ENCODE measurements around the gene ADD1. TPM values are rescaled to one million over a fixed set of nuclear protein-coding genes. Genes with fewer than 3 reads are reported as not detected.

ADD1 gene
- total and polyA plus RNA-seq, 4 donors, result 62.2 to 142 (median 83.4) TPM

GRCh38 chr4:2866160-2866861, 22.7 kb downstream of the ADD1 start (continued):
- TF ChIP-seq ZBTB33 (IDR thresholded peaks at IDR 0.05) (no peak), MAX (IDR thresholded peaks at IDR 0.05) (no peak), NR2F2 (IDR thresholded peaks at IDR 0.05) (peak; percentile 9), SP1 (IDR thresholded peaks at IDR 0.05) (peak; percentile 51), RXRA (IDR thresholded peaks at IDR 0.05) (peak; percentile 85 to 92), FOXA1 (IDR thresholded peaks at IDR 0.05) (no peak), TAF1 (conservative IDR thresholded peaks at IDR 0.05) (no peak), JUND (IDR thresholded peaks at IDR 0.05) (no peak)
- TF ChIP-seq, protein P1, sequence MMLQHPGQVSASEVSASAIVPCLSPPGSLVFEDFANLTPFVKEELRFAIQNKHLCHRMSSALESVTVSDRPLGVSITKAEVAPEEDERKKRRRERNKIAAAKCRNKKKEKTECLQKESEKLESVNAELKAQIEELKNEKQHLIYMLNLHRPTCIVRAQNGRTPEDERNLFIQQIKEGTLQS (IDR thresholded peaks at IDR 0.05), result no peak

DNA sequence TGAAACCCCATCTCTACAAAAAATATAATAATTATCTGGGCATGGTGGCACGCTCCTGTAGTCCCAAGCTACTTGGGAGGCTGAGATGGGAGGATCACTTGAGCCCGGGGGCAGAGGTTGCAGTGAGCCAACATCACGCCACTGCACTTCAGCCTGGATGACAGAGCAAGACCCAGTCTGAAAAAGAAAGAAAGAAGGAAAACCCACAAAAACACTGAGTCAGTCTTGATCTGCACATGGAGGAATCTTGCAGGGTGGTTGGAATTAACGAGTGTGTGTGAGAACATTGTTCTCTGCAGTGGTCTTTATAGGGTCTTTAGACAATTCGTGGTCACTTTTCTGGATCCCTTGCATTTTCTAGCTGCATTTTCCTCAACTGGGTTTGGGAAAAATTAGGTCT, 23.2 kb downstream of the ADD1 start:
- H3K27ac ChIP-seq (ENCODE audit: low read depth in 1 of 2, low read length in 2 of 2), result peak overlapping the region; percentile 44 to 75
- no peaks in the 10 kb centered on the region for H3K27me3 ChIP-seq (ENCODE audit: control insufficient read depth in 4 of 4, insufficient read depth in 4 of 4, low read length in 3 of 4)
- no peak overlapping the region for H3K9ac ChIP-seq (ENCODE audit: low read depth in 1 of 2, low read length in 2 of 2)
- TF ChIP-seq MAX (IDR thresholded peaks at IDR 0.05) (no peak), GABPA (IDR thresholded peaks at IDR 0.05 in 1 of 2, conservative IDR thresholded peaks at IDR 0.05 in 1 of 2) (no peak)
- no peaks in the 10 kb centered on the region for H3K36me3 ChIP-seq (ENCODE audit: control insufficient read depth in 4 of 4, insufficient read depth in 3 of 4, low read depth in 1 of 4, low read length in 3 of 4)
- 86% methylated on average over 5 of the region's 5 CpGs for WGBS
- H3K9me3 ChIP-seq (ENCODE audit: control insufficient read depth in 4 of 4, low read length in 3 of 4), result no peaks in the 10 kb centered on the region
- no peak for DNase-seq (ENCODE audit: low spot score)
- H3K4me1 ChIP-seq (ENCODE audit: control insufficient read depth in 4 of 4, insufficient read depth in 4 of 4, low read length in 3 of 4), result peaks cover 16 to 72% (median 54%) of the 10 kb centered on the region in 4 donors
- H3K4me3 ChIP-seq (ENCODE audit: low read depth in 1 of 3, low read length in 3 of 3), result no peak overlapping the region

GRCh38 chr4:2867758-2868491, 24.3 kb downstream of the ADD1 start:
- no peaks in the 10 kb centered on the region for H3K27me3 ChIP-seq (ENCODE audit: control insufficient read depth in 4 of 4, insufficient read depth in 4 of 4, low read length in 3 of 4)
- DNase-seq (ENCODE audit: low spot score), result no peak
- WGBS, result 35% methylated on average over 10 of the region's 10 CpGs
- H3K27ac ChIP-seq (ENCODE audit: low read depth in 1 of 2, low read length in 2 of 2), result peak overlapping the region; percentile 71 to 80
- peak overlapping the region in 1 of 2 donors; percentile 20 for H3K9ac ChIP-seq (ENCODE audit: low read depth in 1 of 2, low read length in 2 of 2)
- H3K4me1 ChIP-seq (ENCODE audit: control insufficient read depth in 4 of 4, insufficient read depth in 4 of 4, low read length in 3 of 4), result peaks cover 16 to 68% (median 52%) of the 10 kb centered on the region in 4 donors
- TF ChIP-seq ZBTB33 (IDR thresholded peaks at IDR 0.05) (no peak), TAF1 (conservative IDR thresholded peaks at IDR 0.05) (peak; percentile 17), REST (IDR thresholded peaks at IDR 0.05) (peak; percentile 60), FOXA2 (IDR thresholded peaks at IDR 0.05) (no peak), RXRA (IDR thresholded peaks at IDR 0.05) (no peak), MAX (IDR thresholded peaks at IDR 0.05) (no peak), RAD21 (IDR thresholded peaks at IDR 0.05) (no peak), FOXA1 (IDR thresholded peaks at IDR 0.05) (no peak), JUND (IDR thresholded peaks at IDR 0.05) (no peak), YY1 (IDR thresholded peaks at IDR 0.05) (peak; percentile 8), NR2F2 (IDR thresholded peaks at IDR 0.05) (no peak), GABPA (IDR thresholded peaks at IDR 0.05 in 1 of 2, conservative IDR thresholded peaks at IDR 0.05 in 1 of 2) (no peak)
- no peaks in the 10 kb centered on the region for H3K36me3 ChIP-seq (ENCODE audit: control insufficient read depth in 4 of 4, insufficient read depth in 3 of 4, low read depth in 1 of 4, low read length in 3 of 4)
- no peaks in the 10 kb centered on the region for H3K9me3 ChIP-seq (ENCODE audit: control insufficient read depth in 4 of 4, low read length in 3 of 4)
- H3K4me3 ChIP-seq (ENCODE audit: low read depth in 1 of 3, low read length in 3 of 3), result peak overlapping the region in 2 of 3 donors; percentile 3 to 16
